ENCODE data around the gene DNAJC5.

DNA sequence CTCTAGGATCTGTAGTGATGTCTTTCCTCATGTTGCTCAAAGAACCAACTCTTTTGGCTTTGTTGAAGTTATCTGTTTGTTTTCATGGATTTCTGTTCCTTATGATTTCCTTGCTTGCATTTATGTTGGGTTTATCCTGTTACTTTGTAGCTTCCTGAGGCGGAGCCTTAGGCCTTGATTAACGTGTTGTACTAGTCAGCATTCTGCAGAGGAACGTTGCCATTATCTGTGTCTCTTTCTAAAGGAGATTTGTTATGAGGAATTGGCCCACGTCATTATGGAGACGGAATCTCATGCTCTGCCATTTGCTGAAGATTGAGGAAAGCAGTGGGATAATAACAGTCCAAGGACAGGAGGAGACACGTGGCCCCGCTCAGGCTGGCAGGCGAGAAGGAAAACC is 31.4 kb downstream of the DNAJC5 start:
- TF ChIP-seq CHD2 (IDR thresholded peaks at IDR 0.05; ENCODE audit: low read depth, low read length), result no peak
- TF ChIP-seq PHF21A (IDR thresholded peaks at IDR 0.05; ENCODE audit: borderline replicate concordance, low read depth), result no peak
- TF ChIP-seq RAD51 (IDR thresholded peaks at IDR 0.05; ENCODE audit: borderline replicate concordance, low read depth), result no peak
- no peak for TF ChIP-seq EP300 (IDR thresholded peaks at IDR 0.05; ENCODE audit: low read length)
- TF ChIP-seq NFATC3 (IDR thresholded peaks at IDR 0.05), result no peak
- TF ChIP-seq RCOR1 (IDR thresholded peaks at IDR 0.05; ENCODE audit: borderline replicate concordance in 1 of 2, low read depth in 2 of 2, low read length in 2 of 2), result no peak
- no peak for TF ChIP-seq MXI1 (IDR thresholded peaks at IDR 0.05; ENCODE audit: low read depth, low read length)
- TF ChIP-seq, protein P1, sequence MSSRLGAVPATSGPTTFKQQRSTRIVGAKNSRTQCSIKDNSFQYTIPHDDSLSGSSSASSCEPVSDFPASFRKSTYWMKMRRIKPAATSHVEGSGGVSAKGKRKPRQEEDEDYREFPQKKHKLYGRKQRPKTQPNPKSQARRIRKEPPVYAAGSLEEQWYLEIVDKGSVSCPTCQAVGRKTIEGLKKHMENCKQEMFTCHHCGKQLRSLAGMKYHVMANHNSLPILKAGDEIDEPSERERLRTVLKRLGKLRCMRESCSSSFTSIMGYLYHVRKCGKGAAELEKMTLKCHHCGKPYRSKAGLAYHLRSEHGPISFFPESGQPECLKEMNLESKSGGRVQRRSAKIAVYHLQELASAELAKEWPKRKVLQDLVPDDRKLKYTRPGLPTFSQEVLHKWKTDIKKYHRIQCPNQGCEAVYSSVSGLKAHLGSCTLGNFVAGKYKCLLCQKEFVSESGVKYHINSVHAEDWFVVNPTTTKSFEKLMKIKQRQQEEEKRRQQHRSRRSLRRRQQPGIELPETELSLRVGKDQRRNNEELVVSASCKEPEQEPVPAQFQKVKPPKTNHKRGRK (tag; IDR thresholded peaks at IDR 0.05), result no peak
- no peak for TF ChIP-seq ZNF224 (CRISPR knock-in tag; IDR thresholded peaks at IDR 0.05)
